ENCODE results near the gene GBX1.

The GBX1 gene

DNA sequence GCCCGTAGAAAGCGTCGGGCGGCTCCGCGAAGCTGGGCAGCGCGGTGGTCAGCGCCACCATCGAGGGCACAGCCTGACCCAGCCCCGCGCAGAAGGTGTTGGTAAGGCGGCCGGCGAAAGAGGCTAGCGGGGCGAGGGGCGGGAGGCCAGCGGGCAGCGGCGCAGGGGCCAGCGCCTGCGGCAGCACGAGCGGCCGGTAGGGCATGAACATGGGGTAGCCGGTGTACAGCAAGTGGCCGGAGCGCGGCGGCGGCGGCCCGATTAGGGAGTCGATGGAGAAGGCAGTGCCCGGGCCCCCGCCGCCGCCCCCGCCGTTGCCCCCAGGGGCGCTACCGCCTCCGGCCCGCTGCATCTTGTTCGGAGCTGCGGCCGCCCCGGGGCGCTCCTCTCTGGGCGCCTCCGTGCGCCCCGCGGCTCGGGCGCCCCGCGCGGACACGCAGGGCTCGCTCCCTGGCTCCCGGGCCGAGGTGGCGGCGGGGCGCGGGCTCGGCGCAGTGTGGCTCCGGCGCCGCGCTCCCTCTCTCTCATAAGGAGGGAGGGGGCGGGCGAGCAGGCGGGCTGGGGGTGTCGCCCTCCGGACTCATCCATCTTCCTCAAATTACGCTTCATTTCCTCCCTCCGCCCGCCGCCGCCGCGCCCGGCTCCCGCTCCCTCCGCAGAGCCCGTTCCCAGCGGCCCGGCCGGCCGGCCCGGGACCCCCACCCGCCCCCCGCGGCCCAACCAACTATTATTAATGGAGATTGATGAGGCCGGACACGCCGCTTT, at the start of gene GBX1:
GBX1 (minus strand) TSS at position 498 of the 765 bp plus-strand sequence; CDS start at position 352, 146 bp downstream.
- DNase-seq (ENCODE audit: low read depth in 2 of 2): no peak

DNA sequence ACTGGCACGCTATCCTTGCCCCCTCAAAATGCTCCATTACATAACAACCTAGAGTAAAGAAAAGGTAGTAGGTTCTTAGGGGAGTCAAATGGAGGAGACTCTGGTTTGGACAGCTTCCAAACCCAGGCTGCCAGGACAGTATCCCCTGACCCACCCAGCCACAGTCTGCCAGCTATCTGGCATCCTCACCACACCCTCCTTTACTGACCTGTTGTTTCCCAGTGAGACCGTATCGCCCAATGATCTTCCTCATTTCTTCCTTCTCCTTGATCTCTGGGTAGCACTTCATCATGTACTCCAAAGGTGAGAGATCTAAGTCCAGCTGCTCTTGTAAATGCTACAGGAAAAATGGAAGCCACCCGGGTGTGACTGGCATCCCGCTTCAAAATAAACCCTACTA, 47.9 kb upstream of the GBX1 start:
- DNase-seq (ENCODE audit: low read depth in 2 of 2): no peak

DNA sequence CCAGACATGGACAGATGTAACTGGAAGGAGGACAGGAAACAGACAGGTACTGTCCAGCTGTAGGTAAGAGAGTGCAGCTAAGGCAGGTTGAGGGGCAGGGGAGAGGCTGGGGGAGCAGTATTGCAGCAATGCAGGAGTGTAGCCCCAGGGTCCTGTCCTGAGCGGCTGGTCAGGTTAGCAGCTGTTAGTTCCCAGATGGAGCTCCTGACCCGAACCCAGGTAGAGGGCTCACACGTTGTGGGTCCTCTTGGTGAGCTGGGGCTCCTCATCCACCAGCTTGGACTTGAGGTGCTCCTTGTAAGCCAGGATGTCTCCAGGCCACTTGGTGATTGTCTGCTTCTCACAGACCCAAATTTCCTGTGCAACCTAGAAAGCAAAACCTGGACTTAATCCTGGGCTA, 46.3 kb upstream of the GBX1 start:
- no peak for DNase-seq (ENCODE audit: low read depth in 2 of 2)

DNA sequence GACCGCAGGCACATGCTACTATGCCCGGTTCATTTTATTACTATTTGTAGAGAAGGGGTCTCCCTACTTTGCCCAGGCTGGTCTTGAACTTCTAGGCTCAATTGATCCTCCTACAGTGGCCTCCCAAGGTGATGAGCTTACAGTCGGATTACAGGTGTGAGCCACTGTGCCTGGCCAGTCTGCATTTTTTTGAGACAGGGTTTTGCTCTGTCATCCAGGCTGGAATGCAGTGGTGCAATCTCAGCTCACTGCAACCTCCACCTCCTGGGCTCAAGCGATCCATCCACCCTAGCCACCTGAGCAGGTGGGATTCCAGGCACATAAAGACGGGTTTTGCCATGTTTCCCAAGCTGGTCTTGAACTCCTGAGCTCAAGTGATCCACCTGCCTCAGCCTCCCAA, 45.1 kb upstream of the GBX1 start:
- DNase-seq (ENCODE audit: low read depth in 2 of 2): no peak

DNA sequence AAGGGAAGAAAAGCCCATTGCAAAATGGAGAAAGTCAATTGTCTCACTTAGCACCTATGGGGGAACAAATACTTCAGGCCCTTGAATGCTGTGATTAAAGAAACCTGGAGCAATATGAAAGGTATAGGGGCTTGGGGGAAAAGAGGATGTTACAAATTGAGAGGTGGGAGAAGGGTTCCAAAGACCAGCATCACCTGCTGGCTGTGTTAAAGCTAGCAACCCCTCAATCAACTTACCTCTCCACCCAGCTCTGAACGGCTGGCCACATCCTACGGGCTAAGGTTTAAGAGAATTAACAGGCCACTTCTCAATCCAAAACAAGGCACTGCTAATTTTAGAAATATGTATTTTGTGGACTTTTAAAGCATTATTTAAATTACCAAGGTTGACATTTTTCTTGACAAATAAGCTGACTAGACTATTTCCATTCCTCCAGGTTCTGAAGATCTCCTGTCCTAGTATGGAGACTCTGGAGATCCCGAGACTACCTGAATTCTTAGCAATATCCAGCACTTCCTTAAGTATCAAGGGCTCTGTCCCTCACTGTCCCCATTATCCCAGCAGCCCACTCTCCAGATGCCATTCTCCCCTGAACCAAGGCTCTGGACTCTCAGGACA, 43.8 kb upstream of the GBX1 start:
- DNase-seq (ENCODE audit: low read depth in 2 of 2): no peak

DNA sequence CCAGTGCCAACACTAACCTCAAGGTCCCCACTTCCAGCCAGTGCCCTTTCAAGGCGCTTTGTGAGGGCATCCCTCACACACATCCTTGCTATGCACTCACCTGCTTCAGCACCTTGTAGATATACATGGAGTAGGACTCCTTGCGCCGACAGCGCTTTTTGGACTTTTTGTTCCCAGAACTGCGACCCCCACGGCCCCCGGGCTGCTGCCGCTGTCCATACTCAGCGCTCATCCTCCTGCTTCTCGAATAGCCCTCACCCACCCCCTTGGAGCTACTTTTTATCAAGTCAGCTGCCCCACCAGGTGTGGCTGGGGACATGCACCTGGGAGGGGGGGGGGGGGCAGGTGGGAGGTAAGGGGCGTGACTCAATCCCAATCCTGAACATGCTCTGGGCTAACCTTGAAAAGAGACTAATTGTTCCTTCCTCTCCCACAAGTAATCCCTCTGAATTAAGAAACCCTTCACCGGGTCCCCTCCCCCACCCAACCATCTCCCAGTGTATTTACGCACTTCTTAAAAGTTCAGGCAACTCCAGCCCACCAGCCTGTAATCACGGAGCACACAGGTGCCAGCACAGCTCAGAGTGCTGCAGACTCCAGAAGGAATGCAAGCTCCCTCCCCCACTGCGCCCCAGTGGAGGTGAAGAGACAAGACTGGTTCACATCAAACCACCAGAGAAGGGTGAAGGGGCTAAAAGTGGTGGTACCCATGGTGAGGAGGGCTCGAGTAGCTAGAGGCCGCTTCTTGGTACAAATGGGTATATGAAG, 42.8 kb upstream of the GBX1 start, which contains the start of gene H2BK1:
H2BK1 (minus strand) TSS at position 402 of the 768 bp plus-strand sequence; CDS start at position 232, 170 bp downstream.
- no peak for DNase-seq (ENCODE audit: low read depth in 2 of 2)

DNA sequence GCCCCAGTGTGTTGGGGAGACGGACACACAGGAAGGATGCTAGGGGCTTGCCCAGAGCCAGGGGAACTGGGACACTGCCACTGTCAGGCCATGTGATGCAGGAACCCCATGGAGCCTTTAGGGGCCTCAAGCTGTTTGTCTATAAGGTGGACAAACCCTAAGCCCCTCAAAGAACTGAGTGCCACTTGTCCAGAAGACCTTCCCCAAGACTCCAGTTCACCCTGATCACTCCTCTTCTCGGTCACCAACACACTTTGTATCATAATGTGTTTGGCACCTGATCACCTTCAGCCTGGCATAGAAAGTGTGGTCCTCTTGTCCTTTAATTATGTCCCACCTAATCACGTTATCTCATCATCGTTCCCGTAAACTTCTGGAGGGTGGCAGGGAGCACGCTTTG, 42.1 kb upstream of the GBX1 start:
- DNase-seq (ENCODE audit: low read depth in 2 of 2): no peak

DNA sequence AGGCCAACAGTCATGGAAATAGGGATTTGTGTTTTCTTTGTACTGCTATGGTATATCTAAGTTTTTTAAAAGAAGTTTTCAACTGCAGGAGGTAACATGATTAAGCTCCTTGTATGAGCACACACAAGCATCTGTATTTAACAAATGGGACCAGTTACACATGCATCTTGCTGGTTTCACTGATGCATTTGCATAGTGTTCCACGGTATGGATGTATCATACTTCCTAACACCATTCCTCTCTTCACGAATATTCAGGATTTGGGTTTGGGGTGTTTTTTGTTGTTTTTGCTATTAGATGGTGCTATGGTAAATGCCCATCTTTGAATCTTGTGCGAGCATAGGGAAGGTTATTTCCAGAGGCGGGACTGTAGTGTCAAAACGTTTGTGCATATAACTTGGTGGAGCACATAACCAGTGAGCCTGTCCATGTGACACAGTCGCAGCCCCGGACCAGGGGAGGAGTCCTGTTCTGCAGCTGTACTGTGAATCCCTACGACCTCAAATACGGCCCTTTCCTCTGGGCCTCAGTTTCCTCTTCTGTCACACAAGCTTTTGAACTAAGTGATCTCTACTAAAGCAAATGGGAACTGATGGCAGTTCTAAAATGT, 40.9 kb upstream of the GBX1 start:
- no peak for DNase-seq (ENCODE audit: low read depth in 2 of 2)

DNA sequence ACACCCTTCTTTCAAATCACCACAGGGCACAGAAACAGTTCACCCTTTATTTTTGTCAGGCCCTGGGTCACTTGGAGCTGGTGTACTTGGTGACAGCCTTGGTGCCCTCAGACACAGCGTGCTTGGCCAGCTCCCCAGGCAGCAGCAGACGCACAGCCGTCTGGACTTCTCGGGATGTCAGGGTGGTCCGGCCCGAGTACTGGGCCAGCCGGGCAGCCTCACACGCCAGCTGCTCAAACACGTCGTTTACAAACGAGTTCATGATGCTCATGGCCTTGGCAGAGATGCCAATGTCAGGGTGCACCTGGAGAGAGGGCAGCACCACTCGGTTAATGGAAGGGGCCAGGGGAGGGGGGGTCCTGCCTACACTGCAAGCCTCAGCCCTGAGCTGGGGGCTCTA, 40.3 kb upstream of the GBX1 start:
- no peak for DNase-seq (ENCODE audit: low read depth in 2 of 2)

DNA sequence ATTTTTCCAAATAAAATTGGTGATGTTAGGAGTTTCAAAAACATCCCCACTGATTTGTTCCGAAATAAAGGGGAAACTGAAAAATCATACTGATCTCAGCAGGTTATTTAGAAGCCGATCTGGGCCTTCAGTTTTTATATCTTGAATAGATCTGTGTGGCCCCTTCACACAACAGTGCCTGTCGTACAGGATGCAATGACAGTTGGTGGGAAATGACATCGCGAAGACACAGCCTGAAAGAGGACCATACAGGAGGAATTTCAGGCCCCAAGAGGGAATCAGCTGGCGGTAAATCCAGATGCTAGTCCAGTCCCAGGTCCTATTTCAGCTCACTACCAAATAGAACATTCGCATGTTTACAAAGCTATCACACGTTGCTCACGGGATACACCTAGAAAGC, 39.8 kb upstream of the GBX1 start:
- DNase-seq (ENCODE audit: low read depth in 2 of 2): no peak

DNA sequence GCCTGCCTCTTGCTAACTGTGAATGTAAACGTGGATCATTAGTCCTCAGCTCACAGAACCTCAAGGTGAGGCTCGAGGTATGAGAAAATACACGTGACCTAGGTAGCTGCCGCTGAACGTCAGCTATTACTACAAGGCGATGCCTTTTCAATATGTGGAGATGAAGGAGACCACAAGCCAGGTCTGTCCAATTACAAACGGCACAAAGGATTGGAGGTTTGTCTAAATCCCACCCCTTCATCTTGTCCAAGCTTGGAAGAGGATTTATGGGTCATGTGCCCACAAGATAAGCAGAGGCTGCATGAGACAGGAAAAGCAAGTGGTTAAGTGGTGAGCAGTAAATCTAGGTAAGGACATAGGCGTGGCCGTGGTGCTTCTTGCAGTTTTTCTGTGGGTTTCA, 39.4 kb upstream of the GBX1 start:
- no peak for DNase-seq (ENCODE audit: low read depth in 2 of 2)

DNA sequence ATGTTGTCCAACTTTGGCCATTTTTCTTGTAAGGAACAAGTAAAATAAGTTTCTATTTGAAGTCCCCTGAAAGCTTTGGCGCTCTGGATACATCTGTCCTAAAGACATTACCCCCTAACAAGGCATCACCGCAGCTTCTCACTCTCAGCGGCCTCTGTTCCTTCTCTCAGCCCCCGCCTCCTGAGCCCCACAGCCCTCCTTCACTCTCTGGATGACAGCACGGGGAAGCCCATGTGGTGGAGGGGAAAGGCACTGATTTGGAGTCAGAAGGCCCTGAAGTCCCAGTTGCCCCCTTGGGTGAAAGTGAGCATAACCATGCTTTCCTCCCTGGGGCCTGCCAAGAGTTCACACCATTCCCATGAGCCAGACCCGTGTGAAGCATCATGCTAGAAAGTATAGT, 38.2 kb upstream of the GBX1 start:
- DNase-seq (ENCODE audit: low read depth in 2 of 2): no peak

DNA sequence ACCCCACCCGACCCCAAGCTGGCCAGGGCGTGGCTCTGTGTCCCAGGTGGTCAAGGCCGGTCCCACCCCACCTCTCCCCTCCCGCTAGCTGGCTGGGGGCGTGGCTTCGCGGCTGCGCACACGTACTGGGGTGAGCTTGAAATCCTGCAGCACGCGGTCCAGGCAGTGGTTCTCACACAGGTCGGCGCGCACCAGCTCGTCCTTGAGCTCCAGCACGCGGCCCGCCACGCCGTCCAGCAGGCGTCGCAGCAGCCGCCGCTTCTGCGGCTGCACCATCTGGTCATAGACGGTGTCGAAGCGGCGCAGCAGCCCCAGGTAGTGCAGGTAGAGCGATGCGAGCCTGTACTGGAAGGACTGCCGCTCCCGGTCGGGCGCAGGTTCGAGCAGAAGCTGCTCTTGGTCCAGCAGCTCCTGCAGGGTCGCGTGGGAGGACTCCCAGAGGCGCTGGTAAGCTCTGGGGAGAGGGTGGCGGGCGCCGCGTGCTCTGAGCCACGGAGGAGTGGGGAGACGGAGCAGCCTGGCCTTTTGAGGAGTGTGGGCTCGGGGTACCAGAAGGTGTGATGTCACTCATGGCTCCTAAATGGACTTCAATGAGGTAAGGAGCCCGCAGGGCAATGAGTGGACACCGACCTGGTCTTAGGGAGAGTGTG, 37.0 kb upstream of the GBX1 start:
- no peak for DNase-seq (ENCODE audit: low read depth in 2 of 2)

DNA sequence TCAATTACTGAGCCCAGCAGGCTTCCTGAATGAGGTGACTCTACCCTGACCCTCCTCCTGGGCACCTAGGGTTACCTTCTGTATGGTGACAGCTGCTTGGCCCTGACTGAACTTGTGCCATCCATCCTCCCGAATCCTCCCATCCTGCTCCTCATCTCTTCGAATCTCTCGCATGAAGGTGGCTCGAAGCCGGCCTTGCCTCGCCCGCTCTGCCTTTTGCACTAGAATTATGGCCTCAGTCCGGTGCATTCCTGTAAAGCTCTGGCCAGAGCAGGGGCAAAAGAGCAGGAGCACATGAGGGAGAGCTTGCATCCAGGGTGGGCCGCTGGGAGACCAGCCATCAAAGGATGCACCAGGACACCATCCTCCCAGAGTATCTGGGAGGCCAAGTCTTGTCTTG, 35.3 kb upstream of the GBX1 start:
- no peak for DNase-seq (ENCODE audit: low read depth in 2 of 2)

DNA sequence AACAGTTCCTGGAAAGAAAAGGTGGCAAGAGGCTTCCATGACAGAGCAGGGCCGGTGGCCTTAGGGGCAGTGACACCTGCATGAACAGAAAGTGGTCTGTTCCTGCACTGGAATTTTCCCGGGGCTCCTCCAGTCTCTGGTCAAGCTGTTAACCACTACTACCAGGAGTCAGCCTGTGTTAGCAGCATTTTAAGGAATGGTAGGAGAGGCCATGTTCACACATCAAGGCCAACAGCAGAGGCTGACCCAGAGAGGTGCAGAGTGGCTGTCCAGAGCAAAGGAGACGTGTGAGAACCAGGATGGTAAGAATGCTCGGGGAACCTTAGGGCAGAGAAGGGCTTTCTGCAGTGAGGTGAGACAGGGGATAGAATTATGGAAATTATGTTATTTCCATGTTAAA, 34.3 kb upstream of the GBX1 start:
- DNase-seq (ENCODE audit: low read depth in 2 of 2): no peak

DNA sequence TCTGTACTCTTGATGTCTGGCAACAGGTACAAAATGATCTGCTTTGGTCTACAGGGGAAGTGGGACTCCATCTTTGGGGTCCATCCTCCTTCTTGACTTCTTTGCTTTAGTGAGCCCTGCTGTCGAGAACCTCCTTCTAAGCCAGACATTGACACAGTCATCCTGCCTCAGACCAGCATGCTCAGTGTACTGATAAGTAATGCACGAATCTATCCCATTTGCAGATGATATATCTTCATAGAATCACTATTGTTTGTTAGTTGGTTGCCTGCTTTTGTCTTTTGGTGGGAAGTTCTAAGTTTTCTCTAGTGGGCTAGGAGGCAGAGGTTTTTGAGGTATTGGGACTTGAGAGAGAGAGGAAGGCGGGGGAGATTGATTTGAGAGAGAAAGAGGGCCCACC, 33.9 kb upstream of the GBX1 start:
- DNase-seq (ENCODE audit: low read depth in 2 of 2): no peak

DNA sequence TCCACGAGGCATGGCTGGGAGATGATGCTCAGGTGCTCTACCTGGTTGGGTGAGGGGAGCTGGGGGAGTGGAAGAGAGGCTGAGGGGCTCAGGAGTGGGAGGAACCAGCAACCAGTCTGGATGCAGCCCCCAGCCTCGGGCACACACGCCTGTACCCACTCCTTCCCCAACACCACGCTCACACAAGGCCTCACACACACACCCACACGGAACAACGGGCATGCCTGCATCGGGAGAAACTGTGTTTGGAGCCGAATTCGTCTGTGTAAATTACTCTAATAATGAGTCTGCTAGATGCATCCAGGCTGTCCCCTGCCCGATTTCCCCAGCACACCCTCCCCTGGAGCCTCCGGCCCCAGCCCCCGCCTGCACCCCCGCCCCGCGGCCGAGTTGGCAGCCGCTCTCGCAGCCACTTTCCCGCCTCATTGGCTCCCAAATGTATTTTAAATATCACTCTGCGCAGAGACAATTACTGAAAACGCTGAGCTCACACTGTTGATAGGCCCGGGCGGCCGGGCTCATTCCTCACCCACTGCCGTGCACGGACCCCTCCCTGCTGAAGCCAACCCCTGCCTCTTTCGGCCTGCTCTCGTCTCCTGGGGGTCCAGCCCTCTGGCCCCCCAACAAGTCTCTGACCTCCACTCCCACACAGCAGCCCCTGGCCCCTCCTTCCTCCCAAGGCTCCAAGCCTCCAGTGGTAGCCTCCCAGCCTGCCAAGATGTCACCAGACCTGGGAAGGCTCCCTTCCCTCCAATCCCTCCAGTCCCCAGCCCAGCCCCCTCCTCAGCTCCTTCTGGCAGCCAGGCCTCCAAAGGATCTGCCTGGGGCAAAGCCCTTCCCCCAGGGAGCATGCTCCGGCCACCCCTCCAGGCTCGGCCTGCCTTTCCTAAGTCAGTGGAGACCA, 31.7 kb upstream of the GBX1 start:
- no peak for DNase-seq (ENCODE audit: low read depth in 2 of 2)

DNA sequence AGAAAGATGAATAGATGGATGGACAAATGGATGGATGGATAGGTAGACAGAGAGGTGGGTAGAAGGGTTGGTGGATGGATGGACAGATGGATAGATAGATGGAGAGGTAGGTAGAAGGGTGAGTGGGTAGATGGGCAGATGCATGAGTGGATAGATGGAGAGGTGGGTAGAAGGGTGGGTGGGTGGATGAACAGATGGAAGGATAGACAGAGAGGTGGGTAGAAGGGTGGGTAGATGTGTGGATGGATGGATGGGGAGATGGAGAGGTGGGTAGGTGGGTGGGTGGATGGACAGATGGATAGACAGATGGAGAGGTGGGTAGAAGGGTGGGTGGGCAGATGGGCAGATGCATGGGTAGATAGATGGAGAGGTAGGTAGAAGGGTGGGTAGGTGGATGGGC, 30.4 kb upstream of the GBX1 start:
- no peak for DNase-seq (ENCODE audit: low read depth in 2 of 2)

DNA sequence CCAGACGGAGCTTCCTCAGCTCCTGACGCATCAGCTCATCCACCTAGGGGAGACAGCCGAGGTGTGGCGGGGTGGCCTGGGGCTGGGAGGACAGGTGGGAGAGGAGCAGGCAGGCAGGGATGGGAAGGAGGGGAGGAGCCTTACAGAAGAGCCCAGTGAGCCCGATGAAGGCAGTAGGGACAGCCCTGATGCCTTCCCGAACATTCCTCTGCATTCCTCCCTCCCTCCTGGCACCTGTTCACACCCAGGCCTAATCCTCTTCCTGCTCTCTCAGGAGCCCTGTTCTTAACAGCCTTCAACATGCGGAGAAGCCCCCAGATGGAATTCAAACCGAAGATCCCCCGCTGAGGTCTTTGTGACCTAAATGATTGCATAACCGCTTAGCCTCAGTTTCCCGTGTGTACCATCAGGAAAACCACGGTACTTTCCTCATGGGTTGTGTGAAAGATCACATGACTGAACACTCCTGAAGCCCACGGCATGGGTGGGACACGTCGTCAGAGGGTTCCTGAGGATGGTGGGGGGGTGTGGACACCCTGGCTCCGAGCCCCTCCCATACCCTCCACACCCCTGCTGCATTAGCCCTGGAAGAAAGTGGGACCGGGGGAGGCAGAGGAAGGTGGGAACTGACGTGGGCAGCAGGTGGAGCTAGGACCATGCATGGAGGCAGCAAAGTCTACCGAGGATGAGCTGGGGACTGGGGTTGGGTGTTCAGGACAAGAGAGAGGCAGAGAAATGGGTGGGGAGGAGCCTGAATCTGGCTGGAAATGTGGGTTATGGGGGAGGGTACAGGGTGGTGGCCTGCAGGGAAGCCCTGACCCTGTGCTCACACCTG, 28.3 kb upstream of the GBX1 start:
- DNase-seq (ENCODE audit: low read depth in 2 of 2): no peak

DNA sequence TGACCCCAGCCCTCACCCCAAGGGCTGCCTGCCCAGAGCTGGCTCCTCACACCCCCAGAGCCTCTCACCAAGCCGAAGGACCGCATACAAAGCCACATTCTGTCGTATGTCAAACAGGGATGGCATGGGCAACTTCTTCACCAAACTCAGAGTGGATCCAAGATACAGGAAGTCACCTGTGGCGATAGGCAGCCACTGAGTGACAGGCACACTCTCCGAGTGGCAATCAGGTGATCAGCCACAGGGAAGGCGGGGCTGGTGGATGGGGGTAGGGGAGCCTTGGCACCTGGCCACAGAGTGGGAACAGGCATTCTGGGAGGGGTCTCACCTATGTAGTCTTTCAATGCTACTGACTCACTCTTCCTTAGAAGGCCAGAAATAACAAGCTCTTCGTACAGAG, 26.7 kb upstream of the GBX1 start:
- no peak for DNase-seq (ENCODE audit: low read depth in 2 of 2)
